SK-N-DZ (cell line): ENCODE data around the gene TRIM28.
"Not testable (repeated sequence)": the region's sequence is repeated elsewhere in the genome, so short reads cannot be mapped to it uniquely, and the experiment has no call there.

Source experiments
- DNase-seq: peaks from one replicate; pipeline ENCODE4 v3.0.0-alpha.2; 2015; ENCODE audit warnings: low spot score
- small RNA-seq, 2 experiments: library from RNA; depleted of rRNA; stranded (forward); fragments of <200 nt; gene quantifications; one replicate each; pipeline ENCODE3, GENCODE V24; 2014

The TRIM28 gene

DNA sequence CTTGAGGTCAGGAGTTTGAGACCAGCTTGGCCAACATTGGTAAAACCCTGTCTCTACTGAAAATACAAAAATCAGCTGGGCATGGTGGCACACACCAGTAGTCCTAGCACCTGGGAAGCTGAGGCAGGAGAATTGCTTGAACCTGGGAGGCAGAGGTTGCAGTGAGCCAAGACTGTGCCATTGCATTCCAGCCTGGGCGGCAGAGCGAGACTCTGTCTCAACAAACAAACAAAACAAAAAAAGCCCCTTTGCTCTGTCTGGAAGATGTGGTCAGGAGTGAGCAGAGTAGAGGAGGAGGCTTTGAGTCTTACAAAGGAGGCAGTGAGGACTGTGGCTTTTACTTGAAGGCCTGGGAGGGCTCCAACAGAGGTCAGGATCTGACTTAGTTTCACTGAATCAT is 33.7 kb downstream of the TRIM28 start:
- DNase-seq, result not testable (repeated sequence)

- no peak for DNase-seq
Observed at GRCh38 chr19:58578012-58578925, 34.4 kb downstream of the TRIM28 start.

DNA sequence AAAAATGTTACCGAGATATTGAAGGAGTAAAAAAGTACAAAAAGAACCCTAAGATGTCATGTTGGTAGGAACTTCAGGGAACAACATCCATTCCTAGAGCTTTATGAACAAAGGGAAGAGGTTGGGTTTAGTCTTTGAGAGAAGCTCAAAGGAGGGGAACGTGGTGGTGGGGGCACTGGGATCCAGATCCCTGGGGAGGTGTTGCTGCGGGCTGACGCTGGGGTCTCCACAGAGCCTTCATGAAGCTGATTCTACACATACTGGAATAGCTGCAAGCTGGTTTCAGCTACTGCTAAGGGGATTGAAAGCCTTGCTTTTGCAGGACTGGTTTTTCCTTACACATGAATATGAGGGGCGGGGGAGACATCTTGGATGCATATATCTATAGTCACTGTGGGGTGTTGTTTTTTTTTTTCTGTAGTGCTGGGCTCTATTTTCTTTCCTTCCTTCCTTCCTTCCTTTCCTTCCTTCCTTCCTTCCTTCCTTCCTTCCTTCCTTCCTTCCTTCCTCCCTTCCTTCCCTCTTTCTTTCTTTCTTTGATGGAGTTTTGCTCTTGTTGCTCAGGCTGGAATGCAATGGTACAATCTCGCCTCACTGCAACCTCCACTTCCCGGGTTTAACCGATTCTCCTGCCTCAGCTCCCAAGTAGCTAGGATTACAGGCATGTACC is 35.7 kb downstream of the TRIM28 start:
- DNase-seq, result no peak

- no peak for DNase-seq
Observed at GRCh38 chr19:58581227-58582141, 37.6 kb downstream of the TRIM28 start.

DNA sequence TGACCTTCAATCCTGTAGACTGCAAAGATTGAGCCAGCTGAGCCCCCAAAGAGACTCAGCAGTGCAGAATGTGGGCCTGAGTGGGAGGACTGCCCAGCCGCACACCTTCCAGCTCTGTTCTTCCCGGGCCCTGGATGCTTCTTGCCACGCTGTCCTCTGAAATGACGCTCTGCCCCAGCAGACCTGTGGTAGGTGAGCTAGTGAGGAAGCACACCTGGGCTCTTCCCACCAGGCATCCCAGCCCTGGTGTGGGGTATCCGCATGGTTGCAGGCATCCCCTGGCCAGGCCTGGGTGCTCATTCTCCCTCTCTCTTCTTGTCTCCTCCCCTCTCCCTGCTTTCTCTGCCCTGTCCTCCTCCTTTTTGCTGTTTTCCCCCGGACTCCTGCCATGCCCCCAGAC is 39.1 kb downstream of the TRIM28 start:
- no peak for DNase-seq

GRCh38 chr19:58584498-58585441 is 40.9 kb downstream of the TRIM28 start:
- DNase-seq, result no peak

DNA sequence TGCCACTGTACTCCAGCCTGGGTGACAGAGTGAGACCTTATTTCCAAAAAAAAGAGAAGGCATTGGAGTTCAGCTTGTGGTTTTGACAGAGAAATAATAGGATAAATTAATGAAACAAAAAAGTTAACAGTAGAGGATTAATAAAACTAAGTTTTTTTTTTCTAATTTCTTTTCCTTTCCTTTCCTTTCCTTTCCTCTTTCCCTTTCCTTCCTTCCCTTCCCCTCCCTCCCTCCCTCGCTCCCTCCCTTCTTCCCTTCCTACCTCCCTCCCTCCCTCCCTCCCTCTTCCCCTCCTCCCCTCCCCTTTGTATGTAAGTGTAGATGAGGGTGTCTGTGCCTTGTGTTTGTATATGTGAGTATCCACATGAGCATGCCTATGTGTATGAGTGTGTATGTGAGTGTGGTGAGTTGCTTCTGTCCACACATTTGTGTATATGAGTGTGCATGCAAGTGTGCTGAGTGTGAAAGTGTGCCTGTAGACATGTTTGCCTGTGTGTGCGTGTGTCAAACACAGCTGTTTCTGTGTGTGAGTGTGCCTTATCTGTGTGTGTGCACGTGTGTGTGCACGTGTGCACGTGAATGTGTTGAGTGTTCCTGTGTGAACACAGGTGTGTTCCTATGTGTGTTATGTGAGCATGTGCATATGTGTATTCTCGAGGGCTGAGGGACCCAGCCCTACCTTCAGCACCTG is 41.7 kb downstream of the TRIM28 start:
- no peak for DNase-seq

DNA sequence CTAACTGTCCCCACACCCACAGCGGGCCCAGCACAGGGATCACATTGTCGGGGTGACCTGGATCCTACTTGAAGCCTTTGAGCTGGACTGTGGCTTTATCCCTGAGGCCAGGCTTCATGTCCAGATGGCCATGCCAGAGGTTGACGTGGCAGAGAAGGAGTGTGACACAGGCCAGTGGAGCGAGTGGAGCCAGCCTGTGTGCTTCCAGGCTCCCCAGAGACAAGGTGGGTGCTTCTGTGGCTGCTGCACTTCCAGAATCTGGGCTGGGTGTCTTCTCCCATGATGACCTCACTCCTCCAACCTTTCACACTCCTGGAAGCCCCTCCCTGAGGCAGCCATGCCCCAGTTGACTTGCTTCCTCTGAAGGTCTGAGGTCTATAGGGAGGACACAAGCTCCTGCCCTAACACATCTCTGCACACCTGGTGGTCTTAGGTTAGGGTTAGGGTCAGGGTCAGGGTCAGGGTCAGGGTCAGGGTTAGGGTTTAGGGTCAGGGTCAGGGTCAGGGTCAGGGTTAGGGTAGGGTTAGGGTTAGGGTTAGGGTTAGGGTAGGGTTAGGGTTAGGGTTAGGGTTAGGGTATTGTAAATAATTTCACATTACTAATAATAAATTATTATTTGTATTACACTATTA is 42.4 kb downstream of the TRIM28 start:
- no peak for DNase-seq

Small RNA genes within 50 kb of the gene (small RNA-seq; reads per million reads assigned to genes)
- gene MIR6807, result 0.08 to 0.31 reads per million in 2 experiments
- 0 reads per million in 2 experiments for gene RN7SL525P
